ENCODE data around the gene ATRIP. TPM values are rescaled to one million over a fixed set of nuclear protein-coding genes. Genes with fewer than 3 reads are reported as not detected.

ATRIP gene
- total RNA-seq, 2 donors from 2014 or later = 3.9 to 5.7 TPM

GRCh38 chr3:48420561-48420960 lies 26.0 kb upstream of the ATRIP start:
- DNase-seq (no peak), ATAC-seq (no peak)
- intact Hi-C loops (cut with DNase I) = no loop called here

- DNase-seq = no peak
- ATAC-seq = no peak
These were observed 24.3 kb upstream of the ATRIP start for GRCh38 chr3:48422272-48422671.

GRCh38 chr3:48422681-48423080 lies 23.9 kb upstream of the ATRIP start:
- intact Hi-C loops (cut with DNase I) = no loop called here
- ATAC-seq (no peak), DNase-seq (no peak)

More at GRCh38 chr3:48422272-48422671, 24.3 kb upstream of the ATRIP start:
- intact Hi-C loops (cut with DNase I) = no loop called here

GRCh38 chr3:48423241-48423882 lies 23.2 kb upstream of the ATRIP start:
- ATAC-seq = no peak
- DNase-seq = no peak
- intact Hi-C loops (cut with DNase I) = no loop called here

- DNase-seq = no peak
- ATAC-seq = no peak
- intact Hi-C loops (cut with DNase I) = no loop called here
These were observed 22.4 kb upstream of the ATRIP start for GRCh38 chr3:48423883-48424695.

- peak; percentile 9 to 45 for ATAC-seq
- DNase-seq = peak; percentile 50
- intact Hi-C loops (cut with DNase I) = no loop called here
These were observed 21.2 kb upstream of the ATRIP start for GRCh38 chr3:48425281-48425812.

- DNase-seq = peak; percentile 56
- intact Hi-C loops (cut with DNase I) = no loop called here
These were observed 20.1 kb upstream of the ATRIP start for GRCh38 chr3:48426401-48426909.

GRCh38 chr3:48426944-48427629 lies 19.4 kb upstream of the ATRIP start:
- no peak for DNase-seq
- ATAC-seq = no peak
- intact Hi-C loops (cut with DNase I) = no loop called here

More at GRCh38 chr3:48426401-48426909, 20.1 kb upstream of the ATRIP start:
- ATAC-seq = peak; percentile 28 to 54

GRCh38 chr3:48427630-48427962 lies 18.9 kb upstream of the ATRIP start:
- intact Hi-C loops (cut with DNase I) = no loop called here
- DNase-seq = no peak
- ATAC-seq = peak in 1 of 2 donors; percentile 24

GRCh38 chr3:48428088-48428571 lies 18.4 kb upstream of the ATRIP start:
- intact Hi-C loops (cut with DNase I) = no loop called here
- no peak for DNase-seq
- ATAC-seq = no peak

GRCh38 chr3:48428572-48429316 lies 17.8 kb upstream of the ATRIP start:
- DNase-seq (peak; percentile 57), ATAC-seq (peak; percentile 13 to 36)
- intact Hi-C loops (cut with DNase I) = no loop called here

GRCh38 chr3:48429317-48429959 lies 17.1 kb upstream of the ATRIP start:
- intact Hi-C loops (cut with DNase I) = no loop called here
- peak; percentile 66 for DNase-seq
- peak; percentile 33 to 54 for ATAC-seq

GRCh38 chr3:48429960-48430707 lies 16.4 kb upstream of the ATRIP start, which contains the start of gene PLXNB1:
PLXNB1 (minus strand) TSS chr3:48430086; CDS start chr3:48424611, 5,475 bp downstream.
- ATAC-seq (peak; percentile 21 to 30), DNase-seq (peak; percentile 66)
- intact Hi-C loops (cut with DNase I) = no loop called here

- DNase-seq (no peak), ATAC-seq (no peak)
- intact Hi-C loops (cut with DNase I) = no loop called here
These were observed 15.8 kb upstream of the ATRIP start for GRCh38 chr3:48430708-48431101.

- DNase-seq = no peak
- intact Hi-C loops (cut with DNase I) = no loop called here
- ATAC-seq = no peak
These were observed 15.1 kb upstream of the ATRIP start for GRCh38 chr3:48431224-48432029.

GRCh38 chr3:48432411-48433371 lies 13.8 kb upstream of the ATRIP start:
- no peak for DNase-seq
- no peak for ATAC-seq

More at GRCh38 chr3:48432411-48433371, 13.8 kb upstream of the ATRIP start:
- intact Hi-C loops (cut with DNase I) = no loop called here
